AG04450 (cell line): ENCODE data around the gene EXOC4. TPM values are rescaled to one million over a fixed set of nuclear protein-coding genes. Genes with fewer than 3 reads are reported as not detected.

Source experiments
- CTCF ChIA-PET: fragments of 300-600, 350-600 bp; formaldehyde crosslinking; extraction: SDS; loops from one replicate; lab custom pipeline; 2022; ENCODE audit warnings: antibody characterized with exemption, inconsistent platforms; lab: Charles Lee
- POLR2A ChIA-PET: fragments of 350-600 bp; formaldehyde crosslinking; extraction: SDS; loops from one replicate; lab custom pipeline; 2021; ENCODE audit warnings: antibody characterized with exemption, inconsistent platforms; lab: Yijun Ruan, JAX
- DNase-seq: peaks from one replicate; pipeline ENCODE4 v3.0.0-alpha.2; 2011; ENCODE audit warnings: low read depth, low spot score
- H3K27ac ChIP-seq: one replicate; pipeline ENCODE4 v1.5.1; 2012; ENCODE audit warnings: low read depth, low read length, control low read depth
- H3K27me3 ChIP-seq: one replicate; pipeline ENCODE4 v1.6.0; 2012; ENCODE audit warnings: low read length; ENCODE audit not compliant: control insufficient read depth, insufficient read depth
- H3K4me3 ChIP-seq: 2 replicates; pipeline ENCODE4 v1.5.1; 2011; ENCODE audit warnings: mild to moderate bottlenecking, low read depth, low read length, control low read depth
- H3K9me3 ChIP-seq: 2 replicates; pipeline ENCODE4 v1.5.1; 2012; ENCODE audit warnings: low read length; ENCODE audit not compliant: control insufficient read depth, insufficient read depth
- polyA plus RNA-seq: library from polyadenylated mRNA; depleted of rRNA; stranded (reverse); fragments of >200 nt; gene quantifications from 2 replicates; pipeline ENCODE4 v1.2.3, GENCODE V29; 2011
- TF ChIP-seq, protein P1 (sequence below): IDR thresholded peaks from 2 replicates; pipeline ENCODE4 v1.5.1; 2011; ENCODE audit warnings: low read depth, low read length, control low read depth, inconsistent platforms

EXOC4 gene
- polyA plus RNA-seq, 1 experiment = 73.5 TPM

DNA sequence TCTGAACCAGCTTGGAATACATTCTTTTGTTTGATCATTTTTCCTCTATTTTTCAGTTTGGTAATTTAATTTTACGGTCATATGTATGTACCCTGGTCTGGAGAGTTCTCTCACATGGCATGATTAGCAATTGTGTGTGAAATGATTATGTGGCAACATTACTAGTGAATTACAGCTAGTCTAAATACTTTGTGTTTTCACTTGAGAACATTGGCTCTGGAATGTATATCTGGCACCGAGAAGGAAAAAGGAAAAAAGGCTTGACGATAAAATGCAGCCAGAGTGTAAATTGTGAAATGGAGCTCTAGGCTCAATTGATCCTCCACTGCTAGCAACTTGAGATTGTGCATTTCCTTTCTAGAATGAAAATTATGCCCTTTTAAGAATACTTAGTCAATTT lies 397.2 kb downstream of the EXOC4 start:
- H3K27me3 ChIP-seq = no peaks in the 10 kb centered on the region
- ChIA-PET POLR2A (no interaction called here), CTCF (interaction anchor here (1.0 to 1.1 kb wide), 3 partner anchors 11 to 216 kb away, joined by 3 read pairs; no protein-coding TSS in a partner anchor)
- no peak overlapping the region for H3K27ac ChIP-seq
- peak; percentile 26 for DNase-seq
- TF ChIP-seq, protein P1, sequence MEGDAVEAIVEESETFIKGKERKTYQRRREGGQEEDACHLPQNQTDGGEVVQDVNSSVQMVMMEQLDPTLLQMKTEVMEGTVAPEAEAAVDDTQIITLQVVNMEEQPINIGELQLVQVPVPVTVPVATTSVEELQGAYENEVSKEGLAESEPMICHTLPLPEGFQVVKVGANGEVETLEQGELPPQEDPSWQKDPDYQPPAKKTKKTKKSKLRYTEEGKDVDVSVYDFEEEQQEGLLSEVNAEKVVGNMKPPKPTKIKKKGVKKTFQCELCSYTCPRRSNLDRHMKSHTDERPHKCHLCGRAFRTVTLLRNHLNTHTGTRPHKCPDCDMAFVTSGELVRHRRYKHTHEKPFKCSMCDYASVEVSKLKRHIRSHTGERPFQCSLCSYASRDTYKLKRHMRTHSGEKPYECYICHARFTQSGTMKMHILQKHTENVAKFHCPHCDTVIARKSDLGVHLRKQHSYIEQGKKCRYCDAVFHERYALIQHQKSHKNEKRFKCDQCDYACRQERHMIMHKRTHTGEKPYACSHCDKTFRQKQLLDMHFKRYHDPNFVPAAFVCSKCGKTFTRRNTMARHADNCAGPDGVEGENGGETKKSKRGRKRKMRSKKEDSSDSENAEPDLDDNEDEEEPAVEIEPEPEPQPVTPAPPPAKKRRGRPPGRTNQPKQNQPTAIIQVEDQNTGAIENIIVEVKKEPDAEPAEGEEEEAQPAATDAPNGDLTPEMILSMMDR = no peak
- no peaks in the 10 kb centered on the region for H3K9me3 ChIP-seq
- H3K4me3 ChIP-seq = no peak overlapping the region

DNA sequence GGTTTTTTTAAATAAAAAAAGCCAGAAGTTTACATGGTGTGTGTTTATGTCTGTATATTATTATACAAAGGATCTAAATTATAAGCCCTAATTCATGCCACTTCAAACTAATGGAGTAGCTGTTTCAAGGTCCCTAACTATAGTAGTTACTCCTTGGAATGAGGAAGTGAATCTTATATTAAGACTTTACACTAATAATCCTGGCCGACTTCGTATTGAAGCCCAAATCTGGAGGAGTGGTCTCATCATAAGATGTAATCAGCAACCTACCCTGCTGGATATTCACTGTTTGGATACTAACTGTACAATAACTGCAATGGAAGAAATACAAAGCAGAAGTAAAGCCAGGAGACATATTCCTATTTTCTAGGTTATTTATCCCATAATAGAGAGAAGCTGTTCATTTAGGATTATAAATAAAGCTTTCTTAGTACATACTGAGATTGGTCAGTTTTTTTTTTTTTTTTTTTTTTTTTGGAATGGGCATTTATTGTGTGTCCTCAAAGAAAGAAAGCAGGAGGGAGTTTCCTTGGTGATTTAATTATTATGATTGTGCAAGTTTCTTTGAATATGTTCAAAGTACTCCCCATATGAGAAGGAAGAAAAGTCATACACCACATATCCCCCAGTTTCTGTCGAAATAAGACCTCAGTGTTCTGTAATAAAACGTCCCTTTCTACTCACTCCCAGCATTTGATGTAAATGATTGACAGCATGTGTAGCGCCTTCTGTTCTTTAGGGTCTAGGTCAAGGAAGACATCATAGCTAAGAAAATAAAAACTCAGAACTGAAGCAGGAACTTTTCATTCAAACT lies 397.8 kb downstream of the EXOC4 start:
- H3K4me3 ChIP-seq = no peak overlapping the region
- no peak for DNase-seq
- TF ChIP-seq, protein P1 = no peak
- no peaks in the 10 kb centered on the region for H3K9me3 ChIP-seq
- H3K27ac ChIP-seq = no peak overlapping the region
- CTCF ChIA-PET = interaction anchor here (1.0 to 1.2 kb wide), 3 partner anchors 11 to 216 kb away, joined by 3 read pairs; no protein-coding TSS in a partner anchor
- POLR2A ChIA-PET = no interaction called here
- H3K27me3 ChIP-seq = no peaks in the 10 kb centered on the region

DNA sequence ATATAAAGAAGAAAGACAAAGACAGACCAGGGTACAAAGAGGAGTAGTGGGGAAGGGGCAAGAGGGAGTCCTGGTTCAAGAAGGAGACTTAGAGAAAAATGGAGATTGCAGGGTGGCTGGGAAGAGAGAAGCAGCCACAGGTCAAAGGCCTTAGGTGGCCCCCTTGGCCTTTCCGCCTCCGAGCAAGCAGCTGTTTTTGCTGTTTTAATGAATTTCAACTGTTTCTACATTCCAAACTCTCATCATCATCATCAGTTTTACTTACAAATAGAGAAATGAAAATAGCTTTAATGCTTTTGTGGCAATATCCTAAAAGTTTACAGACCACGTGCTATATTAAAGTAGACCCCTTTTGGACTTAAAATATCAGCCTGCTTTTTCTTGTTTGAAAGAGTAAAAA lies 399.7 kb downstream of the EXOC4 start:
- no peaks in the 10 kb centered on the region for H3K27me3 ChIP-seq
- CTCF ChIA-PET = interaction anchor here (0.6 kb wide), 1 partner anchor 9 kb away, joined by 3 read pairs; no protein-coding TSS in a partner anchor
- no peak for DNase-seq
- TF ChIP-seq, protein P1 = no peak
- no peak overlapping the region for H3K4me3 ChIP-seq
- POLR2A ChIA-PET = no interaction called here
- H3K9me3 ChIP-seq = no peaks in the 10 kb centered on the region
- no peak overlapping the region for H3K27ac ChIP-seq

GRCh38 chr7:133654547-133654946 lies 401.7 kb downstream of the EXOC4 start:
- no peak overlapping the region for H3K27ac ChIP-seq
- no peaks in the 10 kb centered on the region for H3K27me3 ChIP-seq
- no peaks in the 10 kb centered on the region for H3K9me3 ChIP-seq
- DNase-seq = no peak
- POLR2A ChIA-PET = no interaction called here
- no peak overlapping the region for H3K4me3 ChIP-seq
- TF ChIP-seq, protein P1 = no peak
- CTCF ChIA-PET = no interaction called here

DNA sequence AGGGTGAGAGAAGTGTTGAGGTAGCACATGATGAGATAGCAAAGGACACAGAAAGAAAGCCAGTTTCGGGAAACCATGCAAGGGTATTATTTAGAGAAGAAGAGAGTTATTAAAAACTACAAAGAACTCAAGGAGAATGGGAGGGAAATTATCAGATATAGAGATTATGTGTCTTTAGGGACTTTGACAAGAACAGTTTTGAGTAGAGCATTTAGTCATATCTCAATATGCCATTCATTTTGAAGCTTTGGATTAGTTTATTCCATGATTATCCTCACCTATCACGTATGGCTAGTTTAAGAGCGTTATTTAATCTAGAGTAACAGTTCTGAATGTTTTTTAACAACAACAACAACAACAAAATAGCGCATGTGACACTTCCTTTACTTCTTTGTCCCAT lies 409.4 kb downstream of the EXOC4 start:
- H3K27ac ChIP-seq = no peak overlapping the region
- ChIA-PET CTCF (no interaction called here), POLR2A (no interaction called here)
- H3K27me3 ChIP-seq = no peaks in the 10 kb centered on the region
- no peak overlapping the region for H3K4me3 ChIP-seq
- TF ChIP-seq, protein P1 = no peak
- DNase-seq = no peak
- no peaks in the 10 kb centered on the region for H3K9me3 ChIP-seq
